HG03558 (cell line): Measurements from ENCODE around the gene USF3.
"Not testable (repeated sequence)": the region's sequence is repeated elsewhere in the genome, so short reads cannot be mapped to it uniquely, and the experiment has no call there.

Experiments
- ATAC-seq: cut with Tn5 transposase; IDR thresholded peaks from one replicate; pipeline ENCODE4 v1.9.1; 2021; ENCODE audit warnings: moderate number of reproducible peaks; ENCODE audit not compliant: unreplicated experiment; ENCODE audit errors: extremely low read depth

The USF3 gene

GRCh38 chr3:113658107-113658506 is 38.3 kb downstream of the USF3 start:
- ATAC-seq: no peak

DNA sequence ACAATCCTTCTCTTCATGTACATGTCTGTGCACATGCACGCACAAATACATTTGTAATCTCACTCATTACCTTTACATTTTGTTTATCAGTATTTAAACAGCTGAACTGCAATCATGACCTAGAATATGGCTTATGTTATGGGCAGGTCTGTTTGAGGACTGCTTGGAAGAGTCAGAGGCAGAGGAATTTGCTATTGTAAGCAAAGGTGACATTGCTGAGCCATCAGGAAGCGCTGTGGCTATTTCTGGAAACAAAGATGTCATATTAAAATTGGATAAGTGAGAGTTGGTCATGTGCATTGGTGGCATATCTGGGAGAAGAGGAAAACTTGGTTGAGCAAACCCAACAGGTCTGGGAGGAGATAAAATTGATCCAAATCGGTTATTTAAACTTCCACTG is 41.6 kb downstream of the USF3 start:
- ATAC-seq: no peak

DNA sequence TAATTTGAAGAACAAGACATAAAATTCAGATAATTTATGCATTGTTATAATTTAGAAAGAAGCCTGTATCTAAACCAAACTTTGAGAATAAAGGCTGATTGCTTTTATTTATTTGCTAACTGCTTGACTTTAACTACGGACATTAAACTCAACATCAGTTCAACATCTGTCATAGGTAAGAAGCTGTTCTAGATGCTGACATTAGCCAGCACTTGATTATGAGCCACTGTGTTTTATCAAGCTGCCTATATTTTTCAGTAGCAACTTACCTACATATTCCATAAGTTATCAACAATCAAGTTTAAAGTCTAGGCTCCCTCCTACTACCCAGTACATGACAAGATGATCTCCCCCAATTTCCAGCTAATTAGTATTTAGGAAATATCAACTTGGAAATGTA is 42.1 kb downstream of the USF3 start:
- no peak for ATAC-seq

DNA sequence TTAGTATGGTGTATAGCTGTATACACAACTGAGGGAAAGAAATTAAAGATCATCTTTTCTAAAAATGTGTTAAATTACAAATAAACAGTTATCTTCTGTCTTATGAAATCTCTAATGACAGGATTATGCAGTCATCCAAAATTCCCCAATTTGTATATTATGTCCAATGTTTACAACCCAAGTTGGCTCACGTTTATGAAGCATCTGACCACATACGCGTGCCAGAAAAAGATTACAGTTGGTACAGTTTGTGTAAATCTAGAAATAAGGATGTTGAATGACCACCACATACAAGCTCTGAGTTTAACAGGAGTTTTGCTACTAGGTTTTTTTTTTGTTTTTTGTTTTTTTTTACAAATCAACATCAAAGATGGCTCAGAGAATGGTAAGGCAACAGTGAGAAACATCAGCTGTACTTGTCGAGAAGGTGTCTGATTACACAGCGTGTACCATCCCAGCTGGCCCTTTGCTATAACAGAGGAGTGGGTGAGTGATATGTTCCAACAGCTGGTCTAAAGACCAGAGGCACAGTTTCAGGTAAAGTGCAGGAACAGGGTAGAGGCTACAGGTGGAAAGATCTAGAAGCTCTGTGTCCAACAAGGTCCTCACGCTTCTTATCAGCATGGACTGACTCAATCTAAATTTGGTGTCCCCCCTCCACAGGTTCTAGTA is 47.1 kb downstream of the USF3 start:
- no peak for ATAC-seq

DNA sequence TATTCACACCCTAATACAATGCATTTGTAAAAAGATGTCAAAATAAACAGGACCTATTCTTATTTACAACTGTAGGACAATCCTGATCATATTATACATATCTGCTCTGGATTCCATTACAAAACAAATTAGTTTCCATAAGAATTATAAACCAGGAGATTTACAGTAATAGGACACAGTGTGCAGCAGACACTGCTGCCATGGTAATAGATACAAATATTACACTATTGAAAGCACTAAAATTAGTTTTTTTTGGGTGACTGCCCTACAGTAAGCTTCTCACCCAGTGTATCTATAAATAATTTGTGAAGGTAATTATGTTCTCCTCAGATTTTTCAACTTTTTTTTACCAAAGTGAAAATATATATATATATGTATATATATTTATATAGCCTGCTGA is 47.9 kb downstream of the USF3 start:
- no peak for ATAC-seq

GRCh38 chr3:113643583-113643982 is 52.9 kb downstream of the USF3 start:
- no peak for ATAC-seq

DNA sequence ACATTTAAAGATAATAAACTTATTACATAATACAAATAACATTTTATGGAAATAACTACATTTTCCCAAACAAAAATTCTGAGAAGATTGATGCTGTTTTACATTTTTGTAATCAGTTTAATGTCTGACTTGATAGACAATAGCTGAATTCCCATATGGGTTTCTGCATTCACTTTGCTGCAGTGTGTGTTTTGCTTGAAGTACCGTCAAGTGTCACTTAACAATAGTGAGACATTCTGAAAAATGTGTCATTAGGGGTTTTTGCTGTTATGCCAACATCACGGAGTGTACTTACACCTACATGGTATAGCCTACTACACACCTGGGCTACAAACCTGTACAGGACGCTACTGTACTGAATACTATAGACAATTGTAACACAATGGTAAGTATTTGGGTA is 57.5 kb downstream of the USF3 start:
- no peak for ATAC-seq

DNA sequence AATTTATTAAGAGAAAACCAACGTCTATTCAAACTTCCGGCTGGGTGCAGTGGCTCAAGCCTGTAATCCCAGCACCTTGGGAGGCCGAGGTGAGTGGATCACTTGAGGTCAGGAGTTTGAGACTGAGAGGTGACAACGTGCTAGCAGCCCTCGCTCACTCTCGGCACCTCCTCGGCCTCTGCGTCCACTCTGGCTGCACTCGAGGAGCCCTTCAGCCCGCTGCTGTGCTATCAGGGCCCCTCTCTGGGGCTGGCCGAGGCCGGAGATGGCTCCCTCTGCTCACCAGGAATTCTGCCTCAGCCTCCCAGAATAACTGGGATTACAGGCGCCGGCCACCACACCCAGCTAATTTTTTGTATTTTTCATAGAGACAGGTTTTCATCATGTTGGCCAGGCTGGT is 58.7 kb downstream of the USF3 start:
- no peak for ATAC-seq

DNA sequence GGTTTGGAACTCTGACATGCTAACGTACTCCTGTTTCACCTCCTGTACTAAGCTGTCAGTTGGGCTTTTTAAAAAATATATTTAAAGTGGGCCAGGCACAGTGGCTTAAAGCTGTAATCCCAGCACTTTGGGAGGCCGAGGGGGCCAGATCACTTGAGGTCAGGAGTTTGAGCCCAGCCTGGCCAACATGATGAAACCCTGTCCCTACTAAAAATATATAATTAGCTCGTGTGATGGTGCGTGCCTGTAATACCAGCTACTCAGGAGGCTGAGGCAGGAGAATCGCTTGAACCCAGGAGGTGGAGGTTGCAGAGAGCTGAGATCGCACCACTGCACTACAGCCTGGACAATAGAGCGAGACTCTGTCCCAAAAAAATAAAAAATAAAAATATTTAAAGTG is 60.4 kb downstream of the USF3 start:
- ATAC-seq: not testable (repeated sequence)

DNA sequence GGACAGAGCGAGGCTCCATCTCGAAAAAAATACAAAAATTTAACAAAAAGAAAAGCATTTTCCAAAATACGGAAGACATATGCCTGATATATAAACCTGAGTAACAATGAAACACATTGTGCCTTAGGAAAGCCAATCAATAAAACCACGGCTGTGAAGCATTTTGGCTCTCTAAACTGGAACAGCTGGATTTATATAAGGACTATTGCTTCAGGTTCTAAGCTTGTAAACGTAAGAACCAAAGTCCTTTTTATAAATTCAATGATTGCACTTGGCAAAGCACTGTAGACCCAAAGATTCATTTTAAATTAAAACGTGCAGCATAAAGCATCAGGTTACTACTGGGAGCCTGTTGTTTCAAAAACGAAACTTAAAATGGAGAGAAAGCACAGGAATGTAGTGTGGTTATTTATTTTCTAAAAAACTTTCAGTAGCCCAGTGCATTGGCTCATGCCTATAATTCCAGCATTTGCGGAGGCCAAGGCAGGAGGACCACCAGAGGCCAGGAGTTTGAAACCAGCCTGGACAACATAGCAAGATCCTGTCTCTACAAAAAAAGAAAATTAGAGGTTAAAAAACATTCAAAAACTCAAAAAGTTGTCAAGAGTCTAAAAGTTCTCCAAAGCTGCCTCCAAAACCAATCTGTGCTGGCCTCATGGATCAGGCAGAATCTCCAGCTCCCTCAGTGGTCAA is 61.5 kb downstream of the USF3 start:
- no peak for ATAC-seq

DNA sequence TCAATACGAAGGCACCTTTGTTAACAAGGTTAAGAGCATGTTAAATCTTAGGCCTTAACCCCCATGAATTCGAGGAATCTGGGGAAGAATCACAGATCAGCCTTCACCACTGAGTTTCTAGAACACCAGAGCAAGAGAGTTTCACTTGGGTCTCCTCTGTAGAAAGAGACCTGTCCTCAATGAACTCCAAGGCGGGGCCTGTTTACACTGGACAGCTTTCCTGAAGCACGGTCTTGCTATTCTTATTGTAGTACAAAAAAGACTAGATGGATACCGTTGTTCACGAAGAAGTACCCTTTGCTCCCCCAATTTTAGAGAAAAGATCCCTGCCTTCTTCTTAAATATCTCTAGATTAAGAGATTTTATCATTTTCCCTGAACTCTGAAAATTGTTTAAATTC is 64.9 kb downstream of the USF3 start:
- no peak for ATAC-seq

DNA sequence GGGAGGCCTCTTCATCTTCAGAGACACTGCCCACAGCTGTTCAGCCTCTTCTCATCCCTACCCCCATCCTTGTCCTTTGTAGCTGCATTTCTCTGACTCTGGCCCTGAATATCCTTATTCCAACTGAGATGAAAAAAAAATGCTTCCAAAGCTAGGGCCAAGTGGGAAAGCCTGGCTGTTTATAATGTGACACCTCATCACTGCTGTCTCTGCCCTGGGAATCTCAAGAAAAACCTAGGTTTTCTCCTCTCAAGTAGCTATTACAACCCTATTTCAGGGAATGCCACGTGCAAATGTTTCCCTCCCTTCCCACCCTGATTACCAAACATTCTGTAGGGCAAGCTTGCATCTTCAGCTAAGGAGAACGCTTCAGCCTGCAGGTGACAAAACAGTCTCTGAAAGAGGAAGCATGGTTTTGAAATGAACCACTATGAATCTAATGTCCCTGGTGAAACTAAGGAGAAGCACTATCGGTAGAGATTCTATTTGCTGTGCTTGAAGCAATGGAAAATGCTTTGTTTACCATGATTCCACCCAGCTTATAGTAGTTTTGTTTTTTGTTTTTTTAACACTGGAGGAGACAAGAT is 65.4 kb downstream of the USF3 start:
- ATAC-seq: no peak

DNA sequence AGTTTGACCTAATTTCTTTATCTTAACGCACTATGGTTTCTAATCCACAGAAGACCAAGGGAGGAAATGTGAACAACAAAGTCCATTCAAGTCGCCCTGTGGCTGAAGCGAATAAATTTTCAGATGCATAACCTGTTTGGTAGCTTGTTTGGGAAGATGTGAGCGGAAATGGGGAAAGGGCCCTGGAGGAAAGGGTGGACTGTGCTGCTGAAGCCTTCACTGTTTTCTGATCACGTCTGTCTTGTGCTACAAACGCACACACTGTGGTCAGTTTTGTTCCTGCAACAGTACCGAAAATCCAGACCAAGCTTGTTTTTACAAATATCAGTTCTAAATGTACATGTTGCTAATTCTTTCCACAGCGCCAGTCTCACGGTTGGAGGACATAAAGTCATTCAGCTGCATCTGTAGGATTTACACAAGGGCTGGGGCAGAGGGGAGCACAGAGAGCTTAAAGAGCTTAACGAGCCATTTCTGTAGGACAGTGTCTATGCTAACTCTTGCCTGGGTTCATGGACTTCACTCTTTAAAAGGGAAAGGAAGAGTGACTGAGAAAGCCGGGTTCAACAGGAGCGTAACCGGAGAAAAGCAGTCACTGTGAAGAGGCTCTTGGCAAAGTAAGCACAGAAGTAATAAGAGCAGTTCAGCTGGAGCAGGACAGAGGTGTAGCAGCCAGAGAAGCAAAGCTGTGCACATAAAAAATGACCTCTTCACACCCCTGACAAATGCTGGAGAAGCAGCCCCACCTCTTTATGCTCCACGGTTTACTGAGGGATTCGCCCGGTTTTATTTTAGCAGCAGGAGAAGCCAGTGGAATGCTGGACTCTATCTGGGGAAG is 66.6 kb downstream of the USF3 start:
- no peak for ATAC-seq

DNA sequence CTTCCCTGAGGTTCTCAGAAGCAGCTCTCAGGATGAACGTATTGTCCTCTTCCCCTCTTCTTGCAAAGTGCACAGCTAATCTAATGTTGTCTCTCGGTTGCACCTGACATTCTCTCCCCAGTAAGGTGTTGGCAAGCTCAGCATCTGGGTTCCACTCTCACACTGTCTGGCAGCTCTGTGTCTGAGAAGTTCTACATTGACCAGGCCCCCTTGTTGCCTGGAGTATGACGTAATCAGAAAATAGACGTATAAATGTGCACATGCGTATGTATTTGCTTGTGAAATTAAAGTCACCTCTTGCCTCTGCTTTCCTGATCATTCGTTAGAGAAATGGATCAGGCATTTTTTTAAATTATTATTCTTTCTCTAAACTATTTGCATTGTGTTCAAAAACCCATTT is 67.7 kb downstream of the USF3 start:
- no peak for ATAC-seq

DNA sequence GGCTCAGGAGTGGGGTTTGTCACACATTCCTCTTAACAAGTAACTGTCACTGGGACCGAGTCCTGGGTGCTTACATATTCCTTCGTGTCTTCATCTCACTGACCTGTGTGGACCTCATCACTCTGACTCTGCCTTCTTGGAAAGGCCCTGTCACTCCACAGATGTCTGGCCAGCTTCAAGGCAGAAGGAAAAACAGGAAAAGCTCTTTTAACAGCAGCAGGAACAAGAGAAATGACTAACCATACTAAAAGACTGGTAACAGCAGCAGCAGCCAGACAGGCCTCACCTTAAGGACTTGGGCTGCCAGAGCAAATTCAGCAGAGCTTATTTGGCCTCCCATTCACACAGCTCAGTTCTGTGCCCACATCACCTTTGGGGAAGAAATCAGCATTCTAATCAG is 68.1 kb downstream of the USF3 start:
- no peak for ATAC-seq

DNA sequence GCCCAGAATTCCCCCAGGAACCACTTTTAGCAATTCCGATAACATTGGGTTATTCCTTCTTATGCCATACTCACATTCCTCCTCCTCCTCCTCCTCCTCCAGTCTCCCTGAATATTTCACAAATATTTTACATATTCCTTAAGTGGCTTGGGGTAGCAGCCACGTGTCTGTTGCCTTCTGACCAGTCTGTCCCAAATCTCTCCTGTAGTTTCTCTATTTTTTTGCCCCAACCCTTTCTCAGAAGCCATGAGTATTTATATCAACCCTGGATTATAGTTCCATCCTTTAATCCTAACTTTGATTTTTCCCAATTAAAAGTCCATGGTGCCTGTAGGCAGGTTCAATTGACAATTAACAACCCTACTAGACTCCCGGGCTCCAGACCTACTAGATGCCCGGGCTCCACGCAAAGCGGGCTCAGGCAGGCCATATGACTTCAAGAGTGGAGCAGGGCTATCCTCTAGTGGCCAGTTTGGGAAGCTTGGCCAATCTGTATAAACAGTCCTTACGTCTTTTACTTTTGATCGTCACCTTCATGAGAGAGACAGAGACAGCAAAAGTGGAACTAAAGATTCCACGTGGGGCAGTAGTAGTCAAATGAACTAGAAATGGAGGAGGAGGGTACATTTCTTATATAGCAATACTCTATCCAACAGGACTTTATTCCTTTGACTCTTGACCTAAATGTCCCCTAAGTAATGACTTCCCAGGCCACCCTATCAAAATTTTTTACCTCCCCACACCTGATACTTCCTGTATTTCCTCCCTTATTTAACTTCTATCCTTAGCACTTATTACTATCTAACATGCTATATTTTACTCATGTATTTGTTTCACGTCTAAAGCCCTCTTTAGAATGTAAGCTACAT is 69.7 kb downstream of the USF3 start:
- no peak for ATAC-seq

- ATAC-seq: no peak
Measured at GRCh38 chr3:113625834-113626233, 70.6 kb downstream of the USF3 start.

DNA sequence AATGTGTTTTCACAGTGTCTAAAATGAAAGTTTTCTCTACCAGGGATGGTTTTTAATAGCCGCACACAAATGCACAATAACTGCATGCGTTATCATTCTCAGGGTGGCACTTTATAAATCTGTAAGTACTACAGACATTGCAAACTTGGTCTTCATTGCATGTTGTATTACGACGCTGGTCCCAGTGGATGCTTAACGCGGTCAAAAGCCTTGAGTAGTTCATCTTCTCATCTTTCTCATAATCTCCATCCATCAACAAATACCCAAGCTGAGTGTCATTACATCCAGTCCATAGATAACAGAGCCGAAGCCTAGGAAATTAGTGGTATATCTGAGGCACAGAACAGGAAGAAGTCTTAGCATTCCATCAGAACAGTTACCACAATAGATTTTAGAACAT is 72.6 kb downstream of the USF3 start:
- no peak for ATAC-seq

DNA sequence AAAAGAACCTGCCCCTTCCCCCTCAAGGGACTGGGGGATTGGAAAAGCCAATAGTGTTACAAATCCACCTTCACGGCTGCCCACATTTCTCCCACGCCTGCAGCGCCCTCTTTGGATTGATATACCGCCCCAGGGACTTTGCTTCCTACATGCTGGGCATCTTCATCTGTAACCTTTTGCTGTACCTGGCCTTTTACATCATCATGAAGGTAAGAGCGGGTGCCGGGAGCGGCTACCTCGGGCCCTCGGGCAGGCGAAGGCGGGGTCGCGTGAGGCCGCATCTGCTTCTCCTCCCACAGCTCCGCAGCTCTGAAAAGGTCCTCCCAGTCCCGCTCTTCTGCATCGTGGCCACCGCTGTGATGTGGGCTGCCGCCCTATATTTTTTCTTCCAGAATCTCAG is 73.1 kb downstream of the USF3 start:
- no peak for ATAC-seq

GRCh38 chr3:113620091-113620490 is 76.4 kb downstream of the USF3 start:
- no peak for ATAC-seq
